ENCODE results near the gene LMAN2. TPM values are rescaled to one million over a fixed set of nuclear protein-coding genes. Genes with fewer than 3 reads are reported as not detected.

Gene LMAN2
- total RNA-seq, 4 donors from 2014 or later = 225 to 384 (median 257) TPM

DNA sequence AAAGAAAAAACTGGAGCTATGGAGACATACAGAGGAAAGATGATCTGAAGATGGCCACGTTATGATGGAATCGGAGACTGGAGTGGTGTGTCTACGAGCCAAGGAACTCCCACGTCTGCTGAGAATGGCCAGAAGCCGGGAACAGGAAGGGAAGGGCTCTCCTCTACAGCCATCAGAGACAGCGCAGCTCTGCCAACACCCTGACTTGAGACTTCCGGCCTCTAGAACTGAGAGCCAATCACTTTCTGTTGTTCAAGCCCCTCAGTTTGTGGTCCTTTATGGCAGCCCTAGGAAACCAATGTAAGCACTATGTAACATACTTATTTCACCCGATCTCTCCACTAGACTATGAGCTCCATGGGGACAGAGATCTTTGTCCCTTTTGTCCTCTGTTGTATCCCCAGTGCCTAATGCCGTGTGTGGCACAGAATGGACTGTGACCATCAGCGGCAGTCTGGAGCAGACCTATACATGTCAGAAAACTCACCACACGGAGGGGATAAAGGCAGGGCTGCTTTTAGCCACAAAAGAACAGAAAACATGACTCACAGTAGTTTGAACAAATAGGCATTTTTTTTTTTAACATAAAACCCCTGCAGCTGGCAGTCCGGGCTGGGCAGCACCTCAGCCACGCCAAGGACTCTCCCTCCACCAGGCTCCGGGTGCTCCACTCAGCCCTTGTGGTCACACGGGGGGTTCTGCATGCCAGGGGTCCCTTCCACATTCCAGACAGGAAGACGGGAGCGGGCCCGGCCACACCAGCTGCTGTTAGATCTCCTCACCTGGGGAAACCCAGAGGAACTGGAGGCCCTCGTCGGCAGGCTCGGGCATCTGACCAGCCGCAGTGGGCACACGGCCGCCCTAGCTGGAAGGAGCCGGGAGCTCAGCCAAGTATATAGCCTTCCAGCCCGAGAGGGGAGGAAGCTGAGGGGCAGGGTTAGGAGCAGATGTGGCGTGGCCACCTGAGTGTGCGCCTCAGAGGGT is 23.6 kb downstream of the LMAN2 start:
- DNase-seq = no peak
- Histone ChIP-seq H3K27me3 (no peaks in the 10 kb centered on the region), H3K36me3 (peaks cover 12 to 81% (median 20%) of the 10 kb centered on the region in 3 donors), H3K9me3 (no peaks in the 10 kb centered on the region), H3K4me1 (peaks cover 0 to 11% (median 4%) of the 10 kb centered on the region in 3 donors), H3K27ac (peak overlapping the region; percentile 33 to 42 (median 37)), H3K4me3 (peak overlapping the region in 1 of 4 donors; percentile 6)
- intact Hi-C loops (cut with DNase I) = no loop called here
- WGBS, 2 donors = 42 to 74% methylated on average over 20 to 23 of the region's 28 CpGs
- no peak for TF ChIP-seq CTCF (IDR thresholded peaks at IDR 0.05)
- TF ChIP-seq POLR2A (IDR thresholded peaks at IDR 0.05) = no peak

- 71 to 86% methylated on average over 1 of the region's 1 CpG for WGBS, 2 donors
- no peak for DNase-seq
- TF ChIP-seq POLR2A (IDR thresholded peaks at IDR 0.05) (no peak), CTCF (IDR thresholded peaks at IDR 0.05) (no peak)
- Histone ChIP-seq H3K9me3 (no peaks in the 10 kb centered on the region), H3K4me3 (no peak overlapping the region), H3K4me1 (peaks cover 0 to 11% (median 4%) of the 10 kb centered on the region in 3 donors), H3K36me3 (peaks cover 4 to 72% (median 12%) of the 10 kb centered on the region in 3 donors), H3K27ac (no peak overlapping the region), H3K27me3 (no peaks in the 10 kb centered on the region)
- intact Hi-C loops (cut with DNase I) = no loop called here
Observed at GRCh38 chr5:177325868-177326381, 25.5 kb downstream of the LMAN2 start.

GRCh38 chr5:177320879-177321278 is 30.6 kb downstream of the LMAN2 start:
- Histone ChIP-seq H3K36me3 (peaks cover 0 to 64% (median 4%) of the 10 kb centered on the region in 3 donors), H3K27ac (no peak overlapping the region), H3K4me3 (no peak overlapping the region), H3K4me1 (peaks cover 0 to 10% (median 0%) of the 10 kb centered on the region in 3 donors), H3K9me3 (no peaks in the 10 kb centered on the region), H3K27me3 (no peaks in the 10 kb centered on the region)
- 78 to 79% methylated on average over 7 of the region's 7 CpGs for WGBS, 2 donors
- intact Hi-C loops (cut with DNase I) = no loop called here
- no peak for TF ChIP-seq CTCF (IDR thresholded peaks at IDR 0.05)
- TF ChIP-seq POLR2A (IDR thresholded peaks at IDR 0.05) = no peak
- DNase-seq = no peak

DNA sequence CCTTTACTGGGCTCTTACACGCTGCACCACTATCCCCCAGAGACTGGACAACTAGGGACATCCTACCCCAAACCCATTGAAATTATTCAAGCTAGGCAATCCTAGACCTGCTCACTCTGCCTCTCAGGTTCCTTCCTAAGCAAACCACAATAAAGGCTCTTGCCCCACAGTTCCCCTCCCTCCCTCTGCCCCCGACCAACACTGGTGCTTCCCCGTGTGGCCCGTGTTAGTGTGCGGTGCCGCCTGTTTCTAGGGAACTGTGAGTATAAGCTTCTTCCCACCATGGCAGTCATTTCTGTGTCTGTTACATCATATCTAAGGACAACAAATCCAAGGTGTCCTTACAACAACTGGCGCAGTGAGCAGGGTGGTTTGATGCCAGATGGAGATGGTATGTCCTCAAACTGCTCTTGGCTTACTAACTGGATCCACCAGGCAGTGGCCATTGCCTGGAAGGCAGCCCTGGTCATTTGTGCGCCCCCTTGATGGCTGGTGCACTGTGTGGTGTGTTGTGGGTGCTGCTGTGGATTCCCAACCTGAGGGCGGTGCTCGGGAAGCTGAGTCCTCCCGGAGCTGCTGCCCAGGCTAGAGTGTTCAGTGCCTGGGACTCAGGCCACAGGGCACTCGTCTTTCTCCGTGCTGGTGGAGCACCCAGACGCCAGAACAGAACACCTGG is 31.4 kb downstream of the LMAN2 start:
- Histone ChIP-seq H3K27ac (no peak overlapping the region), H3K9me3 (no peaks in the 10 kb centered on the region), H3K36me3 (peaks cover 0 to 58% (median 4%) of the 10 kb centered on the region in 3 donors), H3K27me3 (no peaks in the 10 kb centered on the region), H3K4me1 (peaks cover 0 to 10% (median 0%) of the 10 kb centered on the region in 3 donors), H3K4me3 (no peak overlapping the region)
- 85 to 89% methylated on average over 7 to 8 of the region's 14 CpGs for WGBS, 2 donors
- no peak for TF ChIP-seq CTCF (IDR thresholded peaks at IDR 0.05)
- no peak for TF ChIP-seq POLR2A (IDR thresholded peaks at IDR 0.05)
- intact Hi-C loops (cut with DNase I) = loop anchor here (10.0 kb wide), 3 partner anchors 75 to 175 kb away; partner anchors contain the start of gene PDLIM7
- no peak for DNase-seq
